K562 (cell line): ENCODE measurements around the gene APEX2. TPM values are rescaled to one million over a fixed set of nuclear protein-coding genes. Genes with fewer than 3 reads are reported as not detected.

Source experiments
- BMI1 ChIP-seq: fragments of 150-350 bp; IDR thresholded peaks from 2 replicates; pipeline ENCODE4 v1.6.1; 2014; ENCODE audit warnings: low read length
- CBFA2T3 ChIP-seq: fragments of 450-650 bp; IDR thresholded peaks from 2 replicates; pipeline ENCODE4 v1.6.1; 2017
- CBX2 ChIP-seq: fragments of 200-600 bp; sonication (generic); IDR thresholded peaks from one replicate; pipeline ENCODE4 v1.6.1; 2012; ENCODE audit warnings: mild to moderate bottlenecking, low read length, inconsistent platforms; ENCODE audit not compliant: insufficient read depth, poor library complexity, severe bottlenecking
- CC2D1A ChIP-seq: fragments of 450-650 bp; IDR thresholded peaks from 2 replicates; pipeline ENCODE4 v1.6.1; 2017; ENCODE audit warnings: mild to moderate bottlenecking
- CHAMP1 ChIP-seq: fragments of 450-650 bp; IDR thresholded peaks from 2 replicates; pipeline ENCODE4 v1.6.1; 2016; ENCODE audit warnings: mild to moderate bottlenecking
- CTBP1 ChIP-seq: fragments of 450-650 bp; IDR thresholded peaks from 2 replicates; pipeline ENCODE4 v1.6.1; 2016; ENCODE audit warnings: borderline replicate concordance
- CTCF ChIP-seq, 3 experiments: IDR thresholded peaks in 2 of 3; conservative IDR thresholded peaks in 1 of 3; 2 replicates each; pipeline ENCODE4 v1.5.1; 2011 to 2012; ENCODE audit warnings: low read length in 3 of 3, mild to moderate bottlenecking in 3 of 3, control low read depth in 2 of 3, improper control_type of control experiment in 1 of 3, inconsistent platforms in 1 of 3, low read depth in 1 of 3, mixed read lengths in 1 of 3, moderate library complexity in 1 of 3; ENCODE audit not compliant: insufficient read depth in 2 of 3
- EP300 ChIP-seq: IDR thresholded peaks from 2 replicates; pipeline ENCODE4 v1.6.1; 2012; ENCODE audit warnings: low read length, improper control_type of control experiment
- EZH2 ChIP-seq: IDR thresholded peaks from 2 replicates; pipeline ENCODE4 v1.6.1; 2012; ENCODE audit warnings: low read depth, mild to moderate bottlenecking, inconsistent platforms, low read length, borderline replicate concordance
- HNRNPH1 ChIP-seq: fragments of 200-400 bp; formaldehyde crosslinking; optimal IDR thresholded peaks from 2 replicates; pipeline ENCODE3; 2017; ENCODE audit warnings: low read depth, mild to moderate bottlenecking, low read length, moderate library complexity
- POLR2G ChIP-seq: fragments of 200-400 bp; formaldehyde crosslinking; IDR thresholded peaks from 2 replicates; pipeline ENCODE4 v1.6.1; 2017; ENCODE audit warnings: low read depth, mild to moderate bottlenecking, antibody characterized with exemption, low read length, moderate library complexity
- SAFB ChIP-seq: fragments of 200-400 bp; formaldehyde crosslinking; IDR thresholded peaks from 2 replicates; pipeline ENCODE4 v1.6.1; 2017; ENCODE audit warnings: low read depth, low read length, borderline replicate concordance
- THRA ChIP-seq: fragments of 450-650 bp; IDR thresholded peaks from 2 replicates; pipeline ENCODE4 v1.6.1; 2017; ENCODE audit warnings: mild to moderate bottlenecking, moderate library complexity
- TRIM25 ChIP-seq: fragments of 450-650 bp; IDR thresholded peaks from 2 replicates; pipeline ENCODE4 v1.7.0; 2016; ENCODE audit warnings: borderline replicate concordance
- ZBTB34 ChIP-seq: fragments of 250-450 bp; sonication (Bioruptor Pico); IDR thresholded peaks from 2 replicates; pipeline ENCODE4 v1.8.0; 2021; ENCODE audit warnings: mild to moderate bottlenecking, moderate library complexity
- ZFP91 ChIP-seq: sonication (generic); formaldehyde crosslinking; IDR thresholded peaks from 2 replicates; pipeline ENCODE4 v1.8.0; 2022; ENCODE audit warnings: mild to moderate bottlenecking, missing genetic modification reagents
- ZFX ChIP-seq: sonication (generic); formaldehyde crosslinking; IDR thresholded peaks from 2 replicates; pipeline ENCODE4 v1.8.0; 2022; ENCODE audit warnings: mild to moderate bottlenecking, missing genetic modification reagents, moderate library complexity
- polyA plus RNA-seq, 8 experiments: library from polyadenylated mRNA; depleted of rRNA in 4 of 8; stranded (reverse) in 5 of 8; unstranded in 3 of 8; fragments of >200 nt; fragmentation: Nextera tagmentation in 2 of 8; fragmentation: Illumina TruSeq in 1 of 8; extraction: Ambion mirVana in 2 of 8; extraction: Trizol in 1 of 8; gene quantifications; 2 replicates each; pipeline versions ENCODE4 v1.2.1 to v1.2.3, GENCODE V29; 2011 to 2014; ENCODE audit warnings: inconsistent platforms in 1 of 8, missing spikeins in 1 of 8
- total RNA-seq, 7 experiments: library from RNA; depleted of rRNA in 6 of 7; stranded (reverse); fragments of >200 nt in 6 of 7; fragmentation: Illumina TruSeq in 2 of 7; extraction: Trizol in 2 of 7; gene quantifications; 2 replicates each; pipeline versions ENCODE4 v1.2.1 to v1.2.3, GENCODE V29; 2011 to 2021; ENCODE audit warnings: low replicate concordance in 1 of 7

APEX2 gene
- total and polyA plus RNA-seq, 9 of the 15 experiments (the other 6 are each of a cell fraction or from before 2014, with no cell fraction given), result 9.4 to 34.2 (median 25.9) TPM

GRCh38 chrX:54992911-54993622 is 7.1 kb upstream of the APEX2 start (continued):
- no peak for TF ChIP-seq ZFP91 (CRISPR knock-in tag)
- no peak for TF ChIP-seq POLR2G
- no peak for TF ChIP-seq SAFB
- no peak for TF ChIP-seq THRA
- no peak for TF ChIP-seq HNRNPH1
- no peak for TF ChIP-seq TRIM25
- peak; percentile 31; the same call in 1 of the 2 replicates for TF ChIP-seq CTBP1
- peak; percentile 89 for TF ChIP-seq CBFA2T3
- no peak for TF ChIP-seq CC2D1A
- TF ChIP-seq CBX2, result no peak
- no peak for TF ChIP-seq BMI1
- no peak for TF ChIP-seq ZBTB34 (CRISPR knock-in tag)
- peak; percentile 55 for TF ChIP-seq EP300
- no peak for TF ChIP-seq CHAMP1
- no peak for TF ChIP-seq ZFX (CRISPR knock-in tag)
- TF ChIP-seq CTCF (IDR thresholded peaks at IDR 0.05 in 2 of 3, conservative IDR thresholded peaks at IDR 0.05 in 1 of 3; ENCODE audit: insufficient read depth in 2 of 3, low read depth in 1 of 3, low read length in 3 of 3), result no peak
- no peak for TF ChIP-seq EZH2
